ACC112 (cell line): Measurements from ENCODE around the gene LDHA.
"Not testable (repeated sequence)": the region's sequence is repeated elsewhere in the genome, so short reads cannot be mapped to it uniquely, and the experiment has no call there.

ENCODE experiments used
- H2AFZ ChIP-seq: fragments of 200-600 bp; sonication (generic); one replicate; pipeline ENCODE4 v1.6.0; 2017; ENCODE audit warnings: antibody characterized with exemption, low read length; ENCODE audit not compliant: unreplicated experiment
- H3K27ac ChIP-seq: fragments of 200-600 bp; sonication (generic); 2 replicates; pipeline ENCODE4 v1.5.1; 2014; ENCODE audit warnings: low read depth, mild to moderate bottlenecking, antibody characterized with exemption, low read length, moderate library complexity
- H3K27me3 ChIP-seq: fragments of 200-600 bp; sonication (generic); 2 replicates; pipeline ENCODE4 v1.6.1; 2014; ENCODE audit warnings: mild to moderate bottlenecking, antibody characterized with exemption, low read length, moderate library complexity, mixed read lengths; ENCODE audit not compliant: insufficient read depth
- H3K36me3 ChIP-seq: fragments of 200-600 bp; sonication (generic); 2 replicates; pipeline ENCODE4 v1.6.1; 2016; ENCODE audit warnings: mild to moderate bottlenecking, antibody characterized with exemption, low read length, moderate library complexity, mixed read lengths; ENCODE audit not compliant: insufficient read depth
- H3K4me1 ChIP-seq: fragments of 200-600 bp; sonication (generic); one replicate; pipeline ENCODE4 v1.6.1; 2016; ENCODE audit warnings: low read length, mixed read lengths; ENCODE audit not compliant: insufficient read depth, unreplicated experiment, control insufficient read depth
- H3K4me3 ChIP-seq: fragments of 200-600 bp; sonication (generic); 2 replicates; pipeline ENCODE4 v1.5.1; 2014; ENCODE audit warnings: mild to moderate bottlenecking, low read depth, low read length
- H3K79me2 ChIP-seq: fragments of 200-600 bp; sonication (generic); one replicate; pipeline ENCODE4 v1.6.0; 2016; ENCODE audit warnings: low read length; ENCODE audit not compliant: control insufficient read depth, unreplicated experiment, insufficient read depth

The LDHA gene

GRCh38 chr11:18394928-18395734 is 768 bp downstream of the LDHA start:
- peak overlapping the region; percentile 96 for H3K4me3 ChIP-seq
- H3K79me2 ChIP-seq: peaks cover 62% of the 10 kb centered on the region
- H3K27me3 ChIP-seq: no peaks in the 10 kb centered on the region
- H2AFZ ChIP-seq: no peak overlapping the region
- H3K36me3 ChIP-seq: peaks cover 46% of the 10 kb centered on the region
- peak overlapping the region; percentile 94 for H3K27ac ChIP-seq
- peaks cover 63% of the 10 kb centered on the region for H3K4me1 ChIP-seq

GRCh38 chr11:18395735-18396504 is 1.6 kb downstream of the LDHA start:
- Histone ChIP-seq H3K4me1 (peaks cover 66% of the 10 kb centered on the region), H3K79me2 (peaks cover 69% of the 10 kb centered on the region), H2AFZ (no peak overlapping the region), H3K4me3 (peak overlapping the region; percentile 96), H3K27ac (peak overlapping the region; percentile 94), H3K36me3 (peaks cover 54% of the 10 kb centered on the region), H3K27me3 (no peaks in the 10 kb centered on the region)

DNA sequence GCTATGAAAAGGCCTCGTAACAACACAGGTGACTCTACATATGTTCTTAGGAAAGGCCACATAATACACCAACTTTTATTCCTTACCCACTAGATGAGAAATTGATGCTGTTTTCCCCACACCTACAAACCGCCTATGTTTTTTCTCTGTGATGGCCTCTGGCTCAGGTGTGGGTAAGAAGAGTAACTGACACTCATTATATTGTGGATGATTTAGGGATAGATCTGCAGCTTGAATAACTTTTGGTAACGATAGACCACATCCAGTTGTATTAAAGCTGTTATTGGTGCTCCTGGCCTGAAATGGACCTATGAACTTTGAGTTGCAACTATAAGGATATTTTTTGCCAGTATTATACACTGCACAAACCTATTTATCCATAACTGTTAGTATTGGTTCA is 3.6 kb downstream of the LDHA start:
- Histone ChIP-seq H2AFZ (no peak overlapping the region), H3K4me1 (peaks cover 46% of the 10 kb centered on the region), H3K27me3 (no peaks in the 10 kb centered on the region), H3K79me2 (peaks cover 70% of the 10 kb centered on the region), H3K27ac (peak overlapping the region; percentile 19), H3K36me3 (peaks cover 61% of the 10 kb centered on the region), H3K4me3 (peak overlapping the region; percentile 96)

- H3K27ac ChIP-seq, H3K27me3 ChIP-seq, H3K4me3 ChIP-seq, H2AFZ ChIP-seq: not testable (repeated sequence)
- peaks cover 58% of the 10 kb centered on the region for H3K79me2 ChIP-seq
- H3K36me3 ChIP-seq: peaks cover 74% of the 10 kb centered on the region
- H3K4me1 ChIP-seq: peaks cover 42% of the 10 kb centered on the region
Measured at GRCh38 chr11:18401077-18401476, 6.7 kb downstream of the LDHA start.

- Histone ChIP-seq H3K79me2 (peaks cover 28% of the 10 kb centered on the region), H3K27ac (no peak overlapping the region), H2AFZ (no peak overlapping the region), H3K4me1 (peaks cover 22% of the 10 kb centered on the region), H3K27me3 (no peaks in the 10 kb centered on the region), H3K4me3 (no peak overlapping the region), H3K36me3 (peaks cover 64% of the 10 kb centered on the region)
Measured at GRCh38 chr11:18404062-18404461, 9.7 kb downstream of the LDHA start.

- not testable (repeated sequence) for H3K27me3 ChIP-seq, H3K4me1 ChIP-seq, H3K4me3 ChIP-seq, H3K79me2 ChIP-seq, H2AFZ ChIP-seq
- H3K27ac ChIP-seq: peak overlapping the region; percentile 39
- H3K36me3 ChIP-seq: peaks cover 42% of the 10 kb centered on the region
Measured at GRCh38 chr11:18407400-18407799, 13.0 kb downstream of the LDHA start.

- H3K36me3 ChIP-seq: peaks cover 32% of the 10 kb centered on the region
- H2AFZ ChIP-seq: no peak overlapping the region
- no peaks in the 10 kb centered on the region for H3K27me3 ChIP-seq
- H3K79me2 ChIP-seq: no peaks in the 10 kb centered on the region
- peaks cover 2% of the 10 kb centered on the region for H3K4me1 ChIP-seq
- no peak overlapping the region for H3K4me3 ChIP-seq
- H3K27ac ChIP-seq: peak overlapping the region; percentile 39
Measured at GRCh38 chr11:18408558-18409291, 14.4 kb downstream of the LDHA start.

GRCh38 chr11:18416459-18416858 is 22.1 kb downstream of the LDHA start:
- no peak overlapping the region for H3K27ac ChIP-seq
- no peaks in the 10 kb centered on the region for H3K4me1 ChIP-seq
- H3K4me3 ChIP-seq: no peak overlapping the region
- H2AFZ ChIP-seq: no peak overlapping the region
- no peaks in the 10 kb centered on the region for H3K36me3 ChIP-seq
- no peaks in the 10 kb centered on the region for H3K79me2 ChIP-seq
- H3K27me3 ChIP-seq: no peaks in the 10 kb centered on the region

DNA sequence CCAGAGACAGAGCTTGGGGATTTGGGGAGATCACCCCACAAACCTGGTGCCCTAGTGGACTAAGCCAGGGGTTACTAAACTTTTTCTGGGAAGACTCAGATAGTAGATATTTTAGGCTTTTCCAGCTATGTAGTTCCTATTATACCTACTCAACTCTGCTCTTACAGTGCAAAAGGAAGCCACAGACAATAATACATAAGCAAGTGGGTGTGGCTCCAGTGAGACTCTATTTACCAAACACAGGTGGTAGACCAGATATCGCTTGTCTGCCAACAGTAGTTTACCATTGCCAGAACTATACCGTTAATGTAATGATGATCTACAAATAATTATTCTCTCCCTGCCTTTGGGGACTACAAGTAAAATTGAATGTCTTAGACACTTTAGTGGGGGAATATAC is 24.7 kb downstream of the LDHA start:
- no peaks in the 10 kb centered on the region for H3K4me1 ChIP-seq
- H3K4me3 ChIP-seq: no peak overlapping the region
- no peaks in the 10 kb centered on the region for H3K27me3 ChIP-seq
- no peaks in the 10 kb centered on the region for H3K79me2 ChIP-seq
- no peaks in the 10 kb centered on the region for H3K36me3 ChIP-seq
- H2AFZ ChIP-seq: no peak overlapping the region
- H3K27ac ChIP-seq: no peak overlapping the region

GRCh38 chr11:18420067-18420466 is 25.7 kb downstream of the LDHA start:
- H3K4me3 ChIP-seq: no peak overlapping the region
- no peak overlapping the region for H3K27ac ChIP-seq
- H3K36me3 ChIP-seq: no peaks in the 10 kb centered on the region
- H2AFZ ChIP-seq: no peak overlapping the region
- no peaks in the 10 kb centered on the region for H3K4me1 ChIP-seq
- H3K27me3 ChIP-seq: no peaks in the 10 kb centered on the region
- no peaks in the 10 kb centered on the region for H3K79me2 ChIP-seq
